B cell (primary cell): ENCODE results near the gene OR2G6.

Experiments
- EZH2 ChIP-seq: IDR thresholded peaks from 2 replicates; pipeline ENCODE4 v1.6.1; 2012; ENCODE audit warnings: borderline replicate concordance, low read depth, mild to moderate bottlenecking, moderate library complexity, low read length; ENCODE audit not compliant: insufficient read depth, poor library complexity, severe bottlenecking
- TF ChIP-seq, protein P1 (sequence below): fragments of 200-600 bp; IDR thresholded peaks from one replicate; pipeline ENCODE4 v1.8.0; 2022; ENCODE audit warnings: antibody characterized with exemption, mild to moderate bottlenecking

DNA sequence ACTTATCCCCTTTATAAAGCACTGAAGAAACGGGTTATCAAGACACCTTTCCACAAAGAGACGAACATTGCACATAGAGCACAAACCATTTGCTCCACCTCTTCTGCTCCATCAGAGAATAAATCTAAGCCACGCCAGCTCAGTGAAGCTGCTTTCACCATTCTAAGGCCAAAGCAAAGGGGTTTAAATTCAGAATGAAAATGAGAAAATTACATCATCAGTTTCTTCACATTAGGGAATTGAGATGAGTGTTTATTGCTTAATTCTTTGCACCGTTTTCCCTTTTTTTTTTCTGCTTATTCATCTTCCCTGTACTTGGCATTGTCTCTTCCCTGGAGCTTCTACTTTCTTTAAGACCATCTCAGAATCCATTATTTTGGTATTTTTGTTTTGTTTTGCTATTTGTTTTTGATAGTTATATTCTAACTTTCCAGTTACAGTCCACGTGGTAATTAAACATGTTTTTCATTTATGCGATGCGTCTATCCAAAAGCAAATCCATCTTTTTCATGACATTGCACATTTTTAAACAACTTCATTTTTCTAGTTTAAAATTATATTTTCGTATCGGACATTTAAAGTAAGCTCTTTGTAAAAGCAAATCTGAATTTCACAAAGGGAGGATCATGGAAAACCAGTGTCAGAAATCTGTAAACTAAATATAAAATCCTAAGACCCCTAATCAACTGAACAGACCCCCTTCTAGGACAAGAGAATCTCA, 68.5 kb downstream of the OR2G6 start:
- TF ChIP-seq, protein P1, sequence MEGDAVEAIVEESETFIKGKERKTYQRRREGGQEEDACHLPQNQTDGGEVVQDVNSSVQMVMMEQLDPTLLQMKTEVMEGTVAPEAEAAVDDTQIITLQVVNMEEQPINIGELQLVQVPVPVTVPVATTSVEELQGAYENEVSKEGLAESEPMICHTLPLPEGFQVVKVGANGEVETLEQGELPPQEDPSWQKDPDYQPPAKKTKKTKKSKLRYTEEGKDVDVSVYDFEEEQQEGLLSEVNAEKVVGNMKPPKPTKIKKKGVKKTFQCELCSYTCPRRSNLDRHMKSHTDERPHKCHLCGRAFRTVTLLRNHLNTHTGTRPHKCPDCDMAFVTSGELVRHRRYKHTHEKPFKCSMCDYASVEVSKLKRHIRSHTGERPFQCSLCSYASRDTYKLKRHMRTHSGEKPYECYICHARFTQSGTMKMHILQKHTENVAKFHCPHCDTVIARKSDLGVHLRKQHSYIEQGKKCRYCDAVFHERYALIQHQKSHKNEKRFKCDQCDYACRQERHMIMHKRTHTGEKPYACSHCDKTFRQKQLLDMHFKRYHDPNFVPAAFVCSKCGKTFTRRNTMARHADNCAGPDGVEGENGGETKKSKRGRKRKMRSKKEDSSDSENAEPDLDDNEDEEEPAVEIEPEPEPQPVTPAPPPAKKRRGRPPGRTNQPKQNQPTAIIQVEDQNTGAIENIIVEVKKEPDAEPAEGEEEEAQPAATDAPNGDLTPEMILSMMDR, result no peak
- no peak for TF ChIP-seq EZH2
